GM19193 (cell line): ENCODE data around the gene CCDC91.

ENCODE experiments used
- POLR2A ChIP-seq: IDR thresholded peaks from 4 replicates; pipeline ENCODE4 v1.6.1; 2011; ENCODE audit not compliant: insufficient read depth, insufficient read length; ENCODE audit errors: extremely low read depth

The CCDC91 gene

GRCh38 chr12:28350502-28350901, 160.2 kb downstream of the CCDC91 start:
- no peak for TF ChIP-seq POLR2A

DNA sequence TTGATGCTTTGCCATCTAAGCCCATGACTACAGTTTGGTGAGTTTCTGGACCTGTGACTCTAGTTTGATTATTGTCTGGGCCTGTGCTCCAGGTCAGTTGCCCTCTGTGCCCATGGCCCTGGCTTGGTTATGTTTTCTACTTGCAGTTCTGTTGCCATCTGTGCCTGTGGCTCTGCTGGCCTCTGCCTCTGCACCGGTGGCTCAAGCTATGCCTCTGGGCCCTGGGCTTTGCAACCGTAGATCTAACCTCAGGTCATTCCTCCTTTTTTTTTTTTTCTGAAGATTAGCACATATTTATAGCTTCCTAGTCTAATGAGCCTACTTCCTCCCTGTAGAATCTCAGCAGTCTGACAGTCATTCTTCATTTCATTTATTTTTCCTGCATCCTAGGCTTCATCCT, 161.2 kb downstream of the CCDC91 start:
- no peak for TF ChIP-seq POLR2A

DNA sequence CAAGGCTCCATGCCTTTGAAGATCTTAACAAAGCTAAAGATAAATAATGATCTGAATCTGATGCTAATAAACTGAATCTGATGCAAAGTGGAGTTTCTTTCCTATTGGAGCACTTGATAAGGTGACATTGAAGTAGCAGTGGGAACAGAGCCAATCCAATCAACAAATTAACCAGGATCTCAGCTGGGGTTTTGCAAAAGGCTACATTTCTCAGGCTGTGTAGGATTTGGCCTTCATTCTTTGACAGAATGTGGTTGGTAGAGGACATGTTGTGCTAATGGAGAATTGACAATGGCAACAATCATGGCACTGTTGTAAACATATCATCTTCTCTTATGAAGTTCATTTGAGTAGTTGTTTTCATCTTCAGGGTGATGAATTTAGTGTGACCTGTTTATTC, 164.9 kb downstream of the CCDC91 start:
- no peak for TF ChIP-seq POLR2A

DNA sequence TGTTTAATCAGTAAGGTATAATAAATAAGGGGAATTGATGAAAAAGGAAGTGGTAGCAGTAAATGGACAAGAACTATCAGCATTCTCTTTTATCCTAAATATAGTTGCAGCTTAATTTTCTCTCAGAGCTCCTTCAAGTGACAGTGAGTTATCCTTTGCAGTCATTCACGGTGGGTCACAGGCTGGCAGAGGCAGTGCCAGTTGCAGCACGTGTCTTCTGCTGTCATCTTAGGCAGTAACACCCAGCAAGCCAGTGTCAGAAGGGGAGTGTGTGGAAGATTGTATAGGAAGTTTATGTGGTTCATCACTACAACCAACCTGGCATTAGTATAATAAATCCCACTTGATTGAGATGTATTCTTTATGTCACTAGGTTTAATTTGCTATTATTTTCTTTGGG, 170.0 kb downstream of the CCDC91 start:
- no peak for TF ChIP-seq POLR2A

- no peak for TF ChIP-seq POLR2A
Measured at GRCh38 chr12:28367326-28367725, 177.1 kb downstream of the CCDC91 start.

- no peak for TF ChIP-seq POLR2A
Measured at GRCh38 chr12:28367993-28368392, 177.7 kb downstream of the CCDC91 start.

DNA sequence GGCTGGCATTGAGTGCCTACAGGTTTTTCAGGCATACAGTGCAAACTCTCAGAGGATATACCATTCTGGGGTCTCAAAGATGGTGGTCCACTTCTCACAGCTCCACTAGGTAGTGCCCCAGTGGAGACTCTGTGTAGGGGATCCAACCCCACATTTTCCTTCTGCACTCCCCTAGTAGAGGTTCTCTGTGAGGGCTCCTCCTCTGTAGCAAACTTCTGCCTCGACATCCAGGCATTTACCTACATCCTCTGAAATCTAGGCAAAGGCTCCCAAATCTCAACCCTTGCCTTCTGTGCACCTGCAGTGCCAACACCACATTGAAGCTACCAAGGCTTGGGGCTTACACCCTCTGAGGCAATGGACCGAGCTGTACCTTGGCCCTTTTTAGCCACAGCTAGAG, 179.2 kb downstream of the CCDC91 start:
- TF ChIP-seq POLR2A: no peak

DNA sequence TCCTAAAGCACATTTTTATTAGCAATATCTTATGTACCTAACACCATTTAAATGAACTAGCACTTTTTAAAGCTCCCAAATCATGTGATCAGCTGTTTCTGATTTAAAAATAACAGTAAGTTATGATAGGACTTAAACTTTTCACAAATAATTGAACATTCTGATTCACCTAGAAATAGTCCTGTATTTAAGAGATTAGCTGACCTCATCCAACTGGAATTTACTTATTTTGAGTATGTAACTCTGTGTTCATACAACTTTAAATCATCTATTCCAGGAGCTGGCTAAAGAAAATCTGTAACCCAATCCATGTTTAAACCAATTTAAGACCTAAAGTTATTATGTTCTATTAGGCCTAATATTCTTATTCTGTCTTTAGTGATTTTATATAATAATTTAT, 184.3 kb downstream of the CCDC91 start:
- no peak for TF ChIP-seq POLR2A

DNA sequence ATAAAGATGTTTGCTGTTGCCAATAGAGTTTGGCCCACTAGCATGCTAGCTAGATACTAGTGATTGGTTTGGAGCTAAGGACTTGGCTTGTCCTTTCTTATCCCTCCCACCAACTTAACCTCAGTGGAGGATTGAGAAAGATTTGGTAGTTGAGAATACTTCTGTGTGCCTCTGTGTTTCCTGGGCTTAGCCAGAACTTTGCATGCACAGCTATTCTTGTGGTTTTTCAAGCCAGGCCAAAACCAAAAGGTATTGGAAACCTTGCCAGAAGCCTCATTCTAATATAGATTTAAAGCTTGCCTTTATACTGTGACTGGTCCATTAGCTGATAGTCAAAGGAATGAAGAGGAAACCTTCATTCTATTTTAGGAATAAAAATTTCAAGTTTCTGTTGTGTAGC, 188.5 kb downstream of the CCDC91 start:
- no peak for TF ChIP-seq POLR2A

DNA sequence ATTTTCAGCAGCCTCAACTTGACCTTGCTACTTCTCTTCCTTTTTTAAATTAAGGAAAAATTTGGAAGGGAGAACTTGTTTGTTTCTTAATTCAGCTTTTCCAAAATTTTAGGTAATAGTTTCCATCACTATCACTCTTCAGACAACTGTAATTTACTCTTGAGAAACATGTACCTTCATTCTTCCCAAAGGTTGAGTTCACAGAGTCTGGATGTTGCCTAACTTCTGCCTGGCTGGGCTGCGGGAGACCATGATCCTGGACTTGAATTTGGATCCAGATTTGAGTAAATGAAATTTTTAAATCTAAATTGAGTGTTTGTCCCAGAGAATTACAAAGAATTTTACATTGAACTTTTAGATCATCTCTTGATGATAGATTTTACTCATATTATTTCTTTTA, 193.1 kb downstream of the CCDC91 start:
- TF ChIP-seq POLR2A: no peak

- no peak for TF ChIP-seq POLR2A
Measured at GRCh38 chr12:28388879-28389278, 198.6 kb downstream of the CCDC91 start.

- TF ChIP-seq POLR2A: no peak
Measured at GRCh38 chr12:28390206-28390605, 199.9 kb downstream of the CCDC91 start.

GRCh38 chr12:28390761-28391385, 200.6 kb downstream of the CCDC91 start:
- TF ChIP-seq POLR2A: no peak

DNA sequence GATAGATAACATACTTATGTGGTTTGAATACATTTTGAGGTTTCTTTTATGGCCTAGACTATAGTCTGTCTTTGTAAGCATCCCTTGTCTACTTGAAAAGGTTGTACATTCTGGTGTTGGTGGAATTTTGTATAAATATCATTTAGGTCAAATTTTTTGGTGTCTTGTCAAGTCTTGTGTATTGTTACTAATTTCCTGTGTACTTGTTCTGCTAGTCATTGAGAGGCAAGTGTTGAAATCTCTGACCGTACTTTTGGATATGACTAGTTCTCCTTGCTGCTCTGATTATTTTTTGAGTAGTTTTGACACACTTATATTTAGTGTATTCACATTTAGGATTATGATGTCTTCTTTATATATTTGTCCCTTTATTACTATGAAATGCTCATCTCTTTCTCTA, 219.6 kb downstream of the CCDC91 start:
- no peak for TF ChIP-seq POLR2A

GRCh38 chr12:28413460-28414109, 223.3 kb downstream of the CCDC91 start:
- no peak for TF ChIP-seq POLR2A

DNA sequence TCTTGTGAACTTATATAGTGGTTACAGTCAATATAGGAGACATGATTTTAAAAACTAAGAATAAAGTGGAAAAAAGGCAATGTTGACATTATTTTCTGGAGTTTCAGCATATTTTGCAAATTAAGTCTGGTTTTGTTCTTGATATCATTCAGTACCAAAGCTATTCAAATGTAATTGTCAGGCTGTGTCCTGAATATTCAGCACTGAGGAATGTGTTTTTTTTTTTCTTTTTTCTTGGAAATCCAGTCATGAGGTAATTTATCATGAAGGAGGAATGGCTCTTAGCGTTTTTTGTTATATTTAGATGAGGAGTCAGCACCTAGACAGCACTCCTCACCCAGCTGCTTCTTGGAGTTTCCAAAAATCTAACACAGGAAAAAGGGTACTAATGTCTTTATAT, 225.5 kb downstream of the CCDC91 start:
- TF ChIP-seq POLR2A: no peak

- TF ChIP-seq POLR2A: no peak
Measured at GRCh38 chr12:28421374-28421773, 231.1 kb downstream of the CCDC91 start.
